HG03095 (cell line): Measurements from ENCODE around the gene EXOC4.
"Not testable (repeated sequence)": the region's sequence is repeated elsewhere in the genome, so short reads cannot be mapped to it uniquely, and the experiment has no call there.

Experiments used
- ATAC-seq: cut with Tn5 transposase; IDR thresholded peaks from one replicate; pipeline ENCODE4 v1.9.1; 2021; ENCODE audit warnings: moderate library complexity; ENCODE audit not compliant: unreplicated experiment

The EXOC4 gene

DNA sequence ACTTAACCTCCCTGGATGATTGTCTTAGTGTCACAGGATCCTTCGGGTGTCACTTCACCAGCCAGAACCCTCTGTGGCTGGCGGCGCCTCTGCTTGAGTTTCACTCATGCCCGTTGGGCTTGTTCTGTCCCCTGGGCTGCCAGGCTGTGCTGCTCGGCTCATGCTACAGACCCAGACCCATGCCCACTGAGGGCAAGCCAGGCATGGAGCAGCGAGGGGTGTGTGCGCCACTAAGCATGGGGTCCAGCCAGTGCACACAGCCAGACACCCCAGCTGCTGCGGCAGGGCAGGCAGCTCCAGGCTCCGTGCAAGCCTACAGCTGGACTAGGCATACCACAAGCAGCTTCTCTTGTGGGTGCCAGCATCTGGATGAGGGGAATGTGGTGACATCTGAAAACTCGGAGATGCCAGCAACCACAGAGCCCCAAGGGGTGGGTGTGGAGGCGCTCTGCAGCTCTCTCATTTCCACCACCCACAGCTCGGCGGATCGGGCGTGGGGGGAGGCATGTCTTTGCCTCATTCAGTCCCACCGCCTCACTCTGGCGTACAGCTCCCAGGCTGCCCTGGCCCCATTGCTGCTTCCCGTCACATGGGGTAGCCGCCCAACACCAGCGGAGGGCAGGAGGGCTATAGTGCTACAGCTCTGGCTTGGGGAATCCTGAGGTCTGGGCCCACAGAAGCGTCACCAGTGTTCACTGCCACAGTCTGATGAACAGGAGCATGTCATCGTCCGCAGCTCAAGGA, 604.7 kb downstream of the EXOC4 start:
- ATAC-seq, result no peak

DNA sequence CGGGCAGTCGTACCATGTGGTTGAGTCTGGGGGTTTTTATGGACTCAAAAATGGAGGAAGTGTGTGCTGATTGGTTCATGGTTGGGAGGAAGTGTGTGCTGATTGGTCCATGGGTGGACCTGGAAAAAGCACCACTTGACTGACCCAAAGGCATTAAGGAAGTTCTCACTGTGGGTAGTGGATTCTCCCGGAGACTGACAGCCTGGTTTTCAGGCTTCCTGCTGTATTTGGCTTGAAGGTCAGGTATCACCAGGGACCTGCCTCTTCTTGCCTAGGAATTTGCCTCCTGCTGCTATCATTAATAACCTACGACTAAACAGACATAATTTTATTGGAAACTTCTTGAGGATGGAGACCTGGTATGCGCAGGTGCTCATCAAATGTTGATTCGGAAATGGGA, 605.4 kb downstream of the EXOC4 start:
- no peak for ATAC-seq

DNA sequence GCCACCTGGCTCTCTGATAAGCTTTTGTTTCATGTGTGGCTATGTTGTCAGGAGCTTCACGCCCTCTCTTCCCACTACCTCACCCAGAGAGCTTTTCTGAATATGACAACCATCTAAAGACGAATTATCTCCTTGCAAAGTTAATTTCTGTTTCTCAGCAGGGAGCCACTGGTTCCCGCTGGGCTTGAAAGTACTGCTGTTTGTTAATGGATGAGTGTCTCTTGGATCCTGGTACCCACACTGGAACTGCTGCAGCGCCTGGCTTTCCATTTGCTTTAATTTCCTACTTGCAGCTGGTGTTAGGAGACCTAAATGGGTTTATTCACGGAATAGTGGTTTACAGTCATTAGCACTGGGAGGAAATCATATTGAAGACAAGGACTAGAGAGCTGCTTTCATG, 606.4 kb downstream of the EXOC4 start:
- no peak for ATAC-seq

DNA sequence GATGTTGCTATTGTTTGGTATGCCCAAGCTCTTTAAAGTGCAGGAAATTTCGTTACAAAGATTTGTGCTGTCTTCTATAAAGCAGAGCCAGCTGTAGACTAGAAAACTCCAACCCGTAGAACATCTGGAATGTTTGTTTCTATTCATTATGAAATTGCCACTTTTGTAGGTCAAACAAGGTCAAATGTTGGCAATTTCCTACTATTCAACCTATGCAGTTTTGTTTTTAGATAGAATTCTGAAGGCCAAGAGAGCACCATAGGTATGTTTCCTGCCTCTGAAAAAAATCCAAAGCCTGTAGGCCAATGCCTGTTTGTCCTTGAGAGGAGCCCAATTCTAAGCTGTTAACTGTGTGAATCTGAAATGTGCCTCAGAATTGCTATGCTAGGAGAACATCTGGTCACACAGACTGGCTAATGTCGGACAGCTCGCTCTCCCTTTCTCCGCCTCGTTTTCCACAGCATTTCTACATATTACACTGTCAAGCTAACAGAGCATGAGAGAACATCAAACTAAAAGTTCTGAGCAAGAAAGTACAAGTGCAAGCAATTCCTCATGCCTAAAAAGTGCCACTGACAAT, 607.1 kb downstream of the EXOC4 start:
- ATAC-seq, result no peak

DNA sequence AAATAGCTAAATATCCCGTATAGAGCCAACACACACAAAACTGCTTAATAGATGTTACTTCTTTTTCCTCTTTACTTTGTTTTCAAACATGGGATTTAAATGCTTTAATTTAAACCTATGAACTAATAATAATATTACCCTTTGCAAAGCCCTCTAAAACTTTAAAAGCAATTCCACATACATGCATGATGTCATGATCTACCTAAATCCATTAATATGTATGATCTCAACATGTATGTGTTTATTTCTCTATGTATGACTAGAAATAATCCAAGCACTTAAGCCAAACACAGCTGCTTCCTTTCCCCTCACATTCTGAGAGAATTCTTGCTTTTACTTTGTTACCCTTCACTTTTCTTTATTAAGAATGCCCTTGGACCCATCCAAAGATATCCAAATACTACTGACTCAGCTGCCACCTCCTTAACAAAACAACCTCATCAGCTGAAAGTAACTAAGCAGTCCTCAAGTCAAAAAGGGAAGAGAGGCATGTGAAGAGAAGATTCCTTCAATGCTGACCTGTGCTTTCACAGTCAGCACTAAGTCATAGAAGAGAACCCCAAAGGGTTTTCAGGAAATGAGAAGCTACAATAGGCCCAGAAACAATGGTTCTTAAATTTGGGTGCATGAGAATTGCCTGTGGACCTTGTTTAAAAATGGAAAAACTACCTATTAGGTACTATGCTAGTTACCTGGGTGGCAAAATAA, 607.9 kb downstream of the EXOC4 start:
- no peak for ATAC-seq

DNA sequence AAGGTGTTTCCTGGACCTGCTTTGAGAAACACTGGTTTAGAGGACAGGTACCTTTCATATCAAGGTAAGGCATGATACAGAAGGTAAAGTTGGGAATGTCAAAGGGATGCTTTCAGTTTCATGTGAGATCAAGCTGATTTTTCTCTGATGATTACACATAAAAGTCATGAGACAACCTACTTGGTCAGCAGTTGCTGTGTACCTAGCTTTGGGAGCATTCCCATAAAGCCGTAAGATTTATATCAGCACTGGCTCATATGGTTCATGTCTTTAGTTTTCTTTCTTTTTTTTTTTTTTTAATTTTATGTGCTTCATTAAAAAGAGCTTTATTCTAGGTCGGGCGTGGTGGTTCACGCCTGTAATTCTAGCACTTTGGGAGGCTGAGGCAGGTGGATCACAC, 609.0 kb downstream of the EXOC4 start:
- ATAC-seq, result no peak

DNA sequence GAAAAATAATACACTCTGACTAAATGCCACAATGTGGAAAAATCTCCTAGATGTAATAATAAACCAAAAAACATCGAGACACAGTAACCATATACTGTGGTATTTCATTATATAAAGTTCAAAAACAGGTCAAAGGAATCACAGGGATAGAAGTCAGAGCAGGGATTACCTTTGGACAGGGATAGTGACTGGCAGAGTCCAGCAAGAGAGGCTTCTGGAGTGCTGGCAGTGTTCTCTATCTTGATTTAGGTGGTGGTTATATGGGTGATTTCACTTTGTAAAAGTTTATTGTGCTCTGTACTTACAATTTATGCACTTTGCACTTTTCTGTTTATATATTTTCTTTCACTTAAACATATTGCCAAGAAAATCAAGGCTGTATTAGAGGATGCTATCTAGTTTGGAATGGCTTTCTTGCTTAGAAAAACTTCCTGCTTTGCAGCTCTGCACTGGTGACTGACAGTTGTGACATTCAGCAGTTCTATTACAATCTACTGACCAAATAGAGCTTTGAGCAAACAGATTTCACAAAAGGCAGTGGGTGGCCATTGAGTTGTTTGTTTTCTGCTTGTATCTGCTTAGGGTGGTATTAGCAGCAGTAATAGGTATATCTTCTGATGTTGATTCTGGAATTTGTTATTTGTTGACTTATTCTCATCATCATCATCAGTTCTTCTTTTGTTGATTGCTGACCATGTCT, 610.6 kb downstream of the EXOC4 start:
- no peak for ATAC-seq

DNA sequence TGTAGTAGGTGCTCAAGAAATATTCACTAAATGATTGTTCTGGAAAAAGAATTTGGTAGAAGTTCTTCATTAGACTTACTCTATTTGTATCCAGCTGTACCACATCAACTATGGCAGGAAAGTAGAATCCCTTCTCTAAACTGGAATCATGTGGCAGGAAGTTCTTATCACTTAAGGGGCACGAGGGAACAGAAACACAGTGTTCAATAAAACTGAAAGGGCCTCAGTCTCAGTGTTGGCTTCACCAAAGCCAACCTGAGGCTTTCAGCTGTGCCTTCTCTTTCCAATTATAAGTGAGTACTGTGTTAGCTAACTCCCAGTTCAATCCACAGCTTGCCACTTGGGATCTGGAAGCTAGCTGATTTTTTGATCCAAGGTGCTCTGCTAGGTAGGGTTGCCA, 616.7 kb downstream of the EXOC4 start:
- ATAC-seq, result no peak

DNA sequence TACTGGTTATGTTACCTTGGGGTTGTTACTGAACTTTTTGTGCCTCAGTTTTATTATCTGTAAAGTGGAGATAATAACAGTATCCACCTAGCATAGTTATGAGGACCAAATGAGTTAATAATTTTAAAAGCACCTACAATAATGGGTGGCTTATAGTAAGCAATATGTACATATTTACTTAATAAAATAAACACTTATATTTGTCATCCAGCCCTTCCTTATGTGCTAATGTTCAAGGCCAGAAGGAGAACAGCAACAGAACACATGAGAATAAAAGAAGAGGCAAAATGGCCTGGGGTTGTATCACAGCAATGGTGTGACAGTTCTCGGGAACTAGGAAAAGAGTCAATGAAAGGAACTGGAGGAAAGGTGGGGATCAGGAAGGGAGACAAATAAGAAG, 618.9 kb downstream of the EXOC4 start:
- no peak for ATAC-seq

DNA sequence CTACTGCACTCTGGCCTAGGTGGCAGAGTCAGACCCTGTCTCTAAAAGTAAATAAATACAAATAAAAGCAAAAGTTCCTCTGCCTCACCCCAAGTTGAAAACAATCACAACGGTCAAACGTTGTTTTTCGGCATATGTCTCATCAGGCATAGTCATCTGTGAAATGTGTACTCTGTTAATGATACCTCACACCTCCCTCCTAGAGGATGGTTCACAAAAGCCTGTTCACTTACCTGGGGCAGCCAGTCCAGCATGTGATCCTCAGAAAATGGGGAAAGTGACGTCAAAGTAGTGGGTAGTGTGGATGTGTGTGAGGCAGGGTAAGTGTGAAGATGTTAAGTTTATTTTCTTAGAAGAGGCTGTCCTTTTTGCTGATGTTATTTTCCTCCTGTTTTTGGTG, 620.3 kb downstream of the EXOC4 start:
- ATAC-seq, result no peak

DNA sequence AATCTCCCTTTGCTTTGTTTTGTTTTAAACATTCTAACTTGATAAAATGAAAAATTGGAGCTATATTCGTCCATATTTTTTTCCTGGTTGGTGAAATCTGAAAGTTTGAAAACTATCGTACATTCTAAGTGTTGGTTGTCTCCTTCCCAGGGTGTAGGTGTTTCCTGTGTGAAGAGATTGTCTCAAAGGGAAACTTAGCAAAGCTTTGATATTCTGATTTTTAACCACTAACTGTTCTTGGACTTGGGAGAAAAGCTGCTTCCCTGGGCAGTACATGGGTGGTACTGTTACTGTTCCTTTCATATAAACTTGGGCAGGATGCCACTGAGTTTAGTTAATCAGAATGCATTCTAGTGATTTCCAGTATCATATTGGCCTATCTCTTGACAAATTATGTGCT, 620.8 kb downstream of the EXOC4 start:
- no peak for ATAC-seq

DNA sequence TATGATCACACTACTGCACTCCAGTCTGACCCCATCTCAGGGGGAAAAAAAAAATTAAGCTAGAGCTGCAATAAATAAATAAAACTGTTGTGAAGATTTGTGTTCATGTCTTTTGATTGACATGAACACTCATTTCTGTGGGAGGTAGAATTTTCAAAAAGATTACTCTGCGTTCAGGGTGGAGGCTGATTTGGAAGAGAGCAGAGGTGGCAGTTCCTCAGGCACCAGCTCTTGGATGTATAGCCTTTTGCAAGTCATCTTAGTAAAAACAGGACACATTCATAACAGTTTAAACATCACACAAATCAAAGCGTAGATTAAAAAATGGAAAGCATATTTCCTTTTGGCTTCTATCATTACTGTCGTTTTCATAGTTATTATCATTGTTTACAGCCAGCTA, 630.7 kb downstream of the EXOC4 start:
- no peak for ATAC-seq

DNA sequence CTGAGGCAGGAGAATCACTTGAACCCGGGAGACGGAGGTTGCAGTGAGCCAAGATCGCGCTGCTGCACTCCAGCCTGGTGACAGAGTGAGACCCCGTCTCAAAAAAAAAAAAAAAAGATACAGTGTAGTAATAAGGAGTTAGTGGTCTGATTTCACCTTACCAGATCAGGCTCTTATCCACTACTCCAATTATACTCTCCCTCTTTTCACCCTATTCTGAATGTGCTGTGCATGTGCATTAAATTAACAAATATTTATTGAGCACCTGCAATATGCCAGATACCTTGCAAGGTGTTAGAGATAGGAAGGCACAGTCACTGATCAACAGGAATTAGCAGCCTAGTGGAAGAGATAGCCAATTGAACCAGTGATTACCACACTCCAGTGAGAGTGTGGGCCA, 632.3 kb downstream of the EXOC4 start:
- no peak for ATAC-seq

DNA sequence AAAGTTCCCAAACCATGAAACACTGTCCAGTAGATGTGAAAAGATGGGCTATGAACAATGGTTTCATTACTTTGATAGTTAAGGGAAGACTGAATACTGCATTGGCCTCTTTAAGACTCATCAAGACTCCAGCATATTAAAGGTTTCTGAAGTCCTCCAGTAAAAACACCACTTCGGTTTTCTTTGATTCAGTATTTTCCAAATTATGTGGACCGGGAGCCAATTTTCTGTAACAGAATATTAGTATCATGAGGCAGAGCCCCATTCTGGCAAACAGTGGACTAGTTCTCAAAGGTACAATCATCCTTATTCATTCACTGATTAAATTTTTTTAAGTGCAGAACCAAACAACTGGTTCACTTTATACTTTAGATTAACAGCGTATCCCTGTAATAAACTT, 633.2 kb downstream of the EXOC4 start:
- no peak for ATAC-seq

DNA sequence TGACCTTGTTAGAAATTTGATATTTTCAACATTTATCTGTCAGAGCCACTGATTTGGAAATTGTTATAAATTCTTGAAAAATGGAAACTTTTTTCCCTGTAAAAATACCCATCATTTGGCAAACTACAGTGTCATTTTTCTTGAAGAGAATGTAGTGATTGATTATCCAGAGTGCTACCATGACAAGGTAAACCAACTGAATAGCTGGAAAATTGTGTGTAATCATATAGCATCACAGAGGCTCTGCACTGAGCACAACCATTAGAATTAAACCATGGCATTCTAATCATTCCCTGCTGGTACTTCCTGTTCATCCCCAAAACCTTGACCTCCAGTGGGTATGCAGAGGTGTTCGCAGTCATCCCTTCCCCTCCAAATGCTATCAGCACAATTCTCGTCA, 633.9 kb downstream of the EXOC4 start:
- ATAC-seq, result no peak

DNA sequence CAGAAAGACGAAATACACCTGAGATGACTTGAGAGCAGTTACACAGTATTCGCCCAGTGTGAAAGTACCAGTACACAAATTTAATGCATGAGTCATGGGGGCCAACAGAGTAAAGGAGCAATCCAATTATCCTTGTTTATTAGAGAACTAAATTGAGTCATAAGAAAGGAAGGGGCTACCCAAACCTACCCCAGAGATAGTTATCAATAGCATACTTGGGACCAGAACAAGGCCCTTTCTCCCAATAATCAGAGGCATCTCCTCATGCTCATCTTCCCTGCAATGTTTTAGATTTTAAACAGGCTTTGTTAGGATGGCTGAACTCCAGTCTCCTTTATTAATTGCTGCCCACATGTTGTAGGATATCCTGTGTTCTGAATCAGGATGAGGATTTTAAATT, 634.6 kb downstream of the EXOC4 start:
- no peak for ATAC-seq

DNA sequence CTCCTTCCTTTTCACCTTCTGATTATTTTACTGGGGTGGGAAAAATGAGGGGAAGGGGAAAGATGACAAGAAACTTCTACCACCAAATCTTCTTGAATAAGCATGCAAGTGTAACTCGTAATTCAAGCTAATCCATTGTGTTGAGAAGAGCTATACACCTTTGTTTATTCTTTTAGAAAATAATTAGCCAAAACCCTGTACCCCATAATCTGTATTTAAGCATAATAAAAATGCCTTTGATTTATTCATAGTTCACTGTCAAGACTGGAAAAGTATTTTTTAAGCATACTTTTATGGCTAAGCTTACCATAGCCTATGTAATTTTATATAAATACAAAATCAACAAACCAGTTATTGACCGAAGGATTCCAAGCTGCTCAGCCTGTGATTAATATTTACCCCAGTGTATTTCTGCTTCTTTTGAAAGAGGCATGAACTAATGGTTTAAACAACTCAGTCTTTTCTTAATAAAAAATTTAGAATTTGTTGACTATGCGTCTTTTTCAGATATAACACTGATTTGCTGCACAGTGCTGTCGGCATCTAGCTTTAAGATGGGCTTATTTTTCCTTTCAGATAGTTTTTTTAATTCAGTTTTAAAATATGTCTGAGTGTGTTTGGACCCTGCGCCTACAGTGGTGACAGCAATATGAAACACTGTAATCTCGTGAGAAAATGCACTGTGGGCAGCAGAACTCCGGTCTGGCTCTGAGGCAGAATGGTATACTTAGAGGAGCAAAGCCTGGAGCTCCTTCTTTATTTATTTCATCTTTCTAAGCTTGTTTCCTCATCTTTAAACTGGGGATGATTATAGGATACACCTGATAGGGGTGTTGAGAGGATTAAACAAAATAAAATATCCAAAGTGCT, 635.4 kb downstream of the EXOC4 start:
- no peak for ATAC-seq

DNA sequence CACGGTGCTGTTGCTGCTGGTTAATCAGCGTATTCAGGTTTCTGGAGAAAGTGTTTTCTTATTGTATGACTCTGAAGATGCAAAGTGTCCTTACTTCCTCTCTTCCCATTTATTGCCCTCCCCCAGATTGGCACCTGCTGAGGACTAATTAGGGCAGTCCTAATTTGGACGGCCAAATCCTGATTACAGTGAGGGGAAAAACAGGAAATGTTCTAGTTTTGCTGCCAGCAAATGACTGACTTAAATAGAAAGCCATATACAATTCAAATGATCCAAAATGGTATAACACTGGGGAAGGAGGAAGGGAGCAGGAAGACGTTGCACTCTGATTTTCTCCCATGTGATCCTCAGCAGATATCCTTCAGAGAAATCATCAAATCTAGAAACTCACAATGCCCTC, 651.9 kb downstream of the EXOC4 start:
- no peak for ATAC-seq

DNA sequence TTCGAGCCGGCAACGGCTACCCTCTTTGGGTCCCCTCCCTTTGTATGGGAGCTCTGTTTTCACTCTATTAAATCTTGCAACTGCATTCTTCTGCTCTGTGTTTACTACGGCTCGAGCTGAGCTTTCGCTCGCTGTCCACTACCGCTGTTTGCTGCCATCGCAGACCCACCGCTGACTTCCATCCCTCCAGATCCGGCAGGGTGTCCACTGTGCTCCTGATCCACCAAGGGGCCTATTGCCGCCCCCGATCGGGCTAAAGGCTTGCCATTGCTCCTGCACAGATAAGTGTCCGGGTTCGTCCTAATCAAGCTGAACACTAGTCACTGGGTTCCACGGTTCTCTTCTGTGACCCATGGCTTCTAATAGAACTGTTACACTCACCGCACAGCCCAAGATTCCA, 653.7 kb downstream of the EXOC4 start:
- ATAC-seq, result not testable (repeated sequence)

DNA sequence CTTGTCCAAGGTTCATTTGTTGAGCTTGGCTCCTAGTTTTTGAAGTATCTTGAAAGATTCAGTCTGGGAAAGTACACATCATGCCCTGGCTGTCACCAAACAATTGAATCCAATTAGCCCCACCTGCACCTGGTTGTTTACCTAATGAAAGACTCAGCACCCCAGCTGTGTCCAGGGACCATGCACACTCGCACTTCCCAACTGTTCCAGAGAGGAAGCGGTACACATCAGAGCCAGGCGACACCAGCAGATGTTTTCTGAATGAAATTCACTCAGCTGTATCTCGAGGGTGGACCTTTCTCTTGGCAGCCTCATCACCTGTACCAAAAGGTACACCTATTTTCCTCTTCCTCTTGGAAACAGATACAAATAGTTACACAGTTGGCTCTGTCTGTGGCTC, 657.9 kb downstream of the EXOC4 start:
- no peak for ATAC-seq

DNA sequence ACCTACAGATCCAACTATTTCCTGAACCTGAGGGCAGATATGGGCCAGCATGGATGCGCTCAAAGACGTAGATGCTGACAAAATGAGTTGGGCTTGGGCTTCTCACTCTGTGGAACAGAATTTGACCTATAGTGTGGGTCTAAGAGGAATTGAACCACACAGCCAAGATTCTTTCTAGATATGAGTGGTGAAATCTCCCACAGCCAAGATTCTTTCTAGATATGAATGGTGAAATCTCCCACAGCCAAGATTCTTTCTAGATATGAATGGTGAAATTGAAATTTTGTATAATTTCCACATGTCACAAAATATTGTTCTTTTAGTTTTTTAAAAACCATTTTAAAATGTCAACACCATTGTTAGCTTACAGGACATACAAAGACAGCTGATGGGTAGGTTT, 658.8 kb downstream of the EXOC4 start:
- ATAC-seq, result peak; percentile 63
